AG09309 (cell line): ENCODE measurements around the gene FRAS1.
"Not testable (repeated sequence)": the region's sequence is repeated elsewhere in the genome, so short reads cannot be mapped to it uniquely, and the experiment has no call there.

ENCODE experiments used
- DNase-seq: peaks from one replicate; pipeline ENCODE4 v3.0.0-alpha.2; 2010; ENCODE audit warnings: low read depth
- H3K4me3 ChIP-seq: 2 replicates; pipeline ENCODE4 v1.5.1; 2011; ENCODE audit warnings: mild to moderate bottlenecking, low read depth, low read length, moderate library complexity; ENCODE audit not compliant: control insufficient read depth
- TF ChIP-seq, protein P1 (sequence below): IDR thresholded peaks from 2 replicates; pipeline ENCODE4 v1.5.1; 2011; ENCODE audit warnings: mild to moderate bottlenecking, low read depth, low read length, inconsistent platforms; ENCODE audit not compliant: insufficient read depth, control insufficient read depth; ENCODE audit errors: missing control alignments

Gene FRAS1

DNA sequence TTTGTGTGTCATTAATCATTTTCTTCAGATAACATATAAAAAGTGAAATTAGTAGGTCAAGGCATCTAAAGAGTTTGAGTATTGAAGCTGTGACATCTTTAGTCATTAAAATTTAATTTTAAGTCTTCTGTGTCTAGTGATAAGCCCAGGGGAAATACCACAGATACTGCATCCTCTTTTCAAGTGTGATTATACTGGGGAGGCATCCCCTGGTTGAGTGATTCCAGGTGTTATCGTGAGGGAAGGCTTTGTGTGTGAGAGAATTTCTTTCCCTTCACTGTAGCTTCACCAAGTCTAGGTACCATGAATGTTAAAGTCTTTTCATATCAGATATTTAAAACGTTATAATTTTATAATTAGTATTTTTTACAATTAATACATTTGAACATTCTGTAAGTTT, 193.4 kb downstream of the FRAS1 start:
- TF ChIP-seq, protein P1, sequence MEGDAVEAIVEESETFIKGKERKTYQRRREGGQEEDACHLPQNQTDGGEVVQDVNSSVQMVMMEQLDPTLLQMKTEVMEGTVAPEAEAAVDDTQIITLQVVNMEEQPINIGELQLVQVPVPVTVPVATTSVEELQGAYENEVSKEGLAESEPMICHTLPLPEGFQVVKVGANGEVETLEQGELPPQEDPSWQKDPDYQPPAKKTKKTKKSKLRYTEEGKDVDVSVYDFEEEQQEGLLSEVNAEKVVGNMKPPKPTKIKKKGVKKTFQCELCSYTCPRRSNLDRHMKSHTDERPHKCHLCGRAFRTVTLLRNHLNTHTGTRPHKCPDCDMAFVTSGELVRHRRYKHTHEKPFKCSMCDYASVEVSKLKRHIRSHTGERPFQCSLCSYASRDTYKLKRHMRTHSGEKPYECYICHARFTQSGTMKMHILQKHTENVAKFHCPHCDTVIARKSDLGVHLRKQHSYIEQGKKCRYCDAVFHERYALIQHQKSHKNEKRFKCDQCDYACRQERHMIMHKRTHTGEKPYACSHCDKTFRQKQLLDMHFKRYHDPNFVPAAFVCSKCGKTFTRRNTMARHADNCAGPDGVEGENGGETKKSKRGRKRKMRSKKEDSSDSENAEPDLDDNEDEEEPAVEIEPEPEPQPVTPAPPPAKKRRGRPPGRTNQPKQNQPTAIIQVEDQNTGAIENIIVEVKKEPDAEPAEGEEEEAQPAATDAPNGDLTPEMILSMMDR, result no peak
- H3K4me3 ChIP-seq, result no peak overlapping the region
- no peak for DNase-seq

DNA sequence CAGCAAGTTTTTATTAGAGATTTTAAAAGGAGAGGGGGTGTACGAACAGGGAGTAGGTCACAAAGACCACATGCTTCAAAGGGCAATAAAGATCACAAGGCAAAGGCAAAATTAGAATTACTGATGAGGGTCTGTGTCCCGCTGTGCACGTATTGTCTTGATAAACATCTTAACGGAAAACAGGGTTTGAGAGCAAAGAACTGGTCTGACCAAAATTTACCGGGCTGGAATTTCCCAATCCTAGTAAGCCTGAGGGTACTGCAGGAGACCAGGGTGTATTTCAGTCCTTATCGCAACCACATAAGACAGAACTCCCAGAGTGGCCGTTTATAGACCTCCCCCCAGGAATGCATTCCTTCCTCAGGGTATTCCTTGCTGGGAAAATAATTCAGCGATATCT, 195.7 kb downstream of the FRAS1 start:
- H3K4me3 ChIP-seq, DNase-seq: not testable (repeated sequence)

DNA sequence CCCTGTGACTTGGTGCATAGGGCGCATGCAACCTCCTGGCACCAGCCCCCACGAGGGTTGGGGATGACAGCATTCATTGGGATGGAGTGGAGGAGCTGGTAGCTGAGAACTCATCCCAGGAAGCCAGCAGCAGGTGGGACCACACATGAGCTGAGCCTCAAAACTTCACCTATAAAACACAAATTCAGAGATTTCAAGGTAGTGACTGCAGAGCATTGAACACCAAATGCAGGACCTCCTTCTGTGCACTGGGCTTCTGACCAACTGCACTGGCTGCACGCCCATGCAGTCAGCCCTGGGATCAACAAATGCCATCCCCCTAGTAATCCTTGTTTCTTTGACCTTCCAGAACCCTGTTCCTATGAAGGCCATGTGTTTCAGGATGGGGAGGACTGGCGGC, 197.8 kb downstream of the FRAS1 start:
- no peak overlapping the region for H3K4me3 ChIP-seq
- DNase-seq, result no peak
- TF ChIP-seq, protein P1, result no peak

DNA sequence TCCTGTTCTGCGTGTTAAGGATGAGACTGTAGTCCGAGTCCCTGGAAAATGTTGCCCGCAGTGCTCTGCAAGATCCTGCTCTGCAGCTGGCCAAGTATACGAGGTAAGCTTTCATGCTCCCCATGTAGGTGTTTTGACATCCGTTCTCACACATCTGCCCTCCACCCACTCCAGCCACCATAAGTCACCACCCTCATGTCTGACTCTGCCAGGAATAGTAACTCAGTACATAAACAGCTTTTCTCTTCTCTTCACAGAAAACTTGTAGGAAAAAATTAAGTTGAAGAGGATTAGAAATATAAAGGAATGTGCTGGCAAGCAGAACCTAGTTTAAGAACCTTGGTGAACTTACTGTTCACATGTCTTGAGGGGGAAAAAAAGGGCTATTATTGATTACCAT, 207.9 kb downstream of the FRAS1 start:
- TF ChIP-seq, protein P1, result no peak
- DNase-seq, result no peak
- H3K4me3 ChIP-seq, result no peak overlapping the region

DNA sequence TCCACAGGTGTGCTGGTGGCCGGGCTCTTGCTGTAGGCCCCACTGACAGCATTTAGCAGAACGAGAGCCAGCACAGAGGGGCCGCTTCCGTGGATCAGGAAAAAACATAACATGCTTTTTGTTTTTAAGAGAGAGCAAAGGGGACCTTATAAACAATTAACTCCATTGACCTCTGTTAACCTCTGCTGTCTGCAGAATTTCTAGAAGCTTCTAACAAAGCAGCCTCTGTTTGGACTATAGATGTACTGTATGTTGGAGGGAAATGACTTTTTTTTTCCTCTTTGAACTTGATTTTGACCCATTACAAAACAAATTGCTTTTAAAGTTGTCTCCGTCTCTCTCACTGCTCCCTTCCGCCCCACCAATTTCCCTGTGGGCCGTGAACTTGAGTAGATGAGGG, 210.7 kb downstream of the FRAS1 start:
- DNase-seq, result no peak
- TF ChIP-seq, protein P1, result no peak
- no peak overlapping the region for H3K4me3 ChIP-seq

DNA sequence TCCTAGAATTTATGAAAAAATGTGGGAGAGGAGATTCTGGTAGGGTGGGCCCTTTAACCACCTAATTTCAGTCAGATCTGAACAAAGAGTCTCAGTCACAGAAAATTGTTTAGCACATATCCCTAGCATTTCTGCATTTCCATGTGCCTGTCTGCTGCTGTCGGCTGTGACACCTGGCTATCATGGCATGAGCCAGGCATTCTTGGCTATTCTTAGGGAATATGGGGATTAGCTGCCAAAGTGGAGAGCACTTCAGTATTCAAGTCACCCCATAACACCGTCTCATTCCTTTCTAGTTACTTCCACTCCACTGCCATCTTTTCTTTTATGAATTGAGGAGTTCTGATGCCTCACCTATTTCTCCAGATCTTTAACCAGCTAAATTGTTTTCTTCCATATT, 211.5 kb downstream of the FRAS1 start:
- DNase-seq, result no peak
- TF ChIP-seq, protein P1, result no peak
- no peak overlapping the region for H3K4me3 ChIP-seq

DNA sequence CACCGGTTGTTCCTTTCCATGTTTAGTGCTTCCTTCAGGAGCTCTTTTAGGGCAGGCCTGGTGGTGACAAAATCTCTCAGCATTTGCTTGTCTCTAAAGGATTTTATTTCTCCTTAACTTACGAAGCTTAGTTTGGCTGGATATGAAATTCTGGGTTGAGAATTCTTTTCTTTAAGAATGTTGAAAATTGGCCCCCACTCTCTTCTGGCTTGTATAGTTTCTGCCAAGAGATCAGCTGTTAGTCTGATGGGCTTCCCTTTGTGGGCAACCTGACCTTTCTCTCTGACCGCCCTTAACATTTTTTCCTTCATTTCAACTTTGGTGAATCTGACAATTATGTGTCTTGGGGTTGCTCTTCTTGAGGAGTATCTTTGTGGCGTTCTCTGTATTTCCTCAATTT, 218.3 kb downstream of the FRAS1 start:
- not testable (repeated sequence) for DNase-seq, H3K4me3 ChIP-seq

DNA sequence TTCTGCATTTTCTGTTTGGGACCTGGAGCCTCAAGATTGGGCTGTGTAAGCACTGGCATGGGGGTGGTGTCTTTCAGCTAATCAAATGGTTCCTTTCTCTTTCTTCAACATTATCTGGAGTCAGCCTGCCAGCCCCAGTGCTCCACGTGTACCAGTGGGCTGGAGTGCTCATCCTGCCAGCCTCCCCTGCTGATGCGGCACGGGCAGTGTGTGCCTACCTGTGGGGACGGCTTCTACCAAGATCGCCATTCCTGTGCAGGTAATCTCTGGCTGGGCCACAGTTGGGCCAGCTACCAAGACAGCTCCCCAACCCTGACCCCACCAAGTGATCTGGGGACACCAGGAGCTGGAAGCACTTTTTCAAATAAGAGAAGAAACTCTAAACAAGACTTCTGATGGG, 229.2 kb downstream of the FRAS1 start:
- DNase-seq, result no peak
- no peak overlapping the region for H3K4me3 ChIP-seq
- TF ChIP-seq, protein P1, result no peak
